SK-N-SH treated with all-trans-retinoic acid at 6 μM for 48 hours (cell line): Measurements from ENCODE around the gene BCAN.

Experiments used
- ARNTL ChIP-seq: fragments of 450-650 bp; formaldehyde crosslinking; IDR thresholded peaks from 2 replicates; pipeline ENCODE4 v1.5.0; 2020; ENCODE audit warnings: low read depth, mild to moderate bottlenecking, moderate library complexity, borderline replicate concordance
- CREB5 ChIP-seq: fragments of 250-450 bp; sonication (Bioruptor Pico); IDR thresholded peaks from 2 replicates; pipeline ENCODE4 v1.5.1; 2020; ENCODE audit warnings: low read depth, mild to moderate bottlenecking, moderate library complexity
- CSDC2 ChIP-seq: fragments of 250-450 bp; sonication (Bioruptor Pico); IDR thresholded peaks from 2 replicates; pipeline ENCODE4 v1.5.0; 2020; ENCODE audit warnings: mild to moderate bottlenecking, moderate library complexity
- ISL1 ChIP-seq: fragments of 250-450 bp; sonication (Bioruptor Pico); IDR thresholded peaks from 2 replicates; pipeline ENCODE4 v2.1.2; 2022; ENCODE audit warnings: mild to moderate bottlenecking, moderate library complexity
- PATZ1 ChIP-seq: fragments of 250-450 bp; sonication (Bioruptor Pico); IDR thresholded peaks from 2 replicates; pipeline ENCODE4 v1.8.0; 2020; ENCODE audit warnings: mild to moderate bottlenecking, moderate library complexity, borderline replicate concordance
- PPARA ChIP-seq: fragments of 250-450 bp; sonication (Bioruptor Pico); IDR thresholded peaks from 2 replicates; pipeline ENCODE4 v1.5.0; 2020; ENCODE audit warnings: mild to moderate bottlenecking, borderline replicate concordance
- RARB ChIP-seq: fragments of 250-450 bp; sonication (Bioruptor Pico); IDR thresholded peaks from 2 replicates; pipeline ENCODE4 v1.8.0; 2021; ENCODE audit warnings: mild to moderate bottlenecking, moderate library complexity
- TOX ChIP-seq: fragments of 250-450 bp; sonication (Bioruptor Pico); IDR thresholded peaks from 2 replicates; pipeline ENCODE4 v1.8.0; 2021; ENCODE audit warnings: mild to moderate bottlenecking, moderate library complexity, borderline replicate concordance
- TSHZ2 ChIP-seq: fragments of 250-450 bp; sonication (Bioruptor Pico); IDR thresholded peaks from 2 replicates; pipeline ENCODE4 v1.5.0; 2020; ENCODE audit warnings: mild to moderate bottlenecking, moderate library complexity
- ZC3H10 ChIP-seq: fragments of 250-450 bp; sonication (Bioruptor Pico); IDR thresholded peaks from 2 replicates; pipeline ENCODE4 v1.5.1; 2021; ENCODE audit warnings: mild to moderate bottlenecking, moderate library complexity
- ZFP3 ChIP-seq: fragments of 250-450 bp; sonication (Bioruptor Pico); IDR thresholded peaks from 2 replicates; pipeline ENCODE4 v1.5.0; 2020; ENCODE audit warnings: mild to moderate bottlenecking, moderate library complexity
- ZFP30 ChIP-seq: fragments of 450-650 bp; formaldehyde crosslinking; IDR thresholded peaks from 2 replicates; pipeline ENCODE4 v1.5.0; 2022; ENCODE audit warnings: mild to moderate bottlenecking, moderate library complexity
- ZNF70 ChIP-seq: fragments of 450-650 bp; formaldehyde crosslinking; IDR thresholded peaks from 2 replicates; pipeline ENCODE4 v1.5.0; 2020; ENCODE audit warnings: mild to moderate bottlenecking, moderate library complexity
- ZNF8 ChIP-seq: fragments of 450-650 bp; formaldehyde crosslinking; IDR thresholded peaks from 2 replicates; pipeline ENCODE4 v1.5.0; 2020; ENCODE audit warnings: mild to moderate bottlenecking, moderate library complexity

- no peak for TF ChIP-seq PATZ1 (CRISPR knock-in tag)
- no peak for TF ChIP-seq PPARA (CRISPR knock-in tag)
- TF ChIP-seq RARB (CRISPR knock-in tag) = no peak
- no peak for TF ChIP-seq ZC3H10 (CRISPR knock-in tag)
- no peak for TF ChIP-seq ZFP30 (CRISPR knock-in tag)
- TF ChIP-seq ARNTL = no peak
- no peak for TF ChIP-seq ZFP3
- no peak for TF ChIP-seq ZNF70 (CRISPR knock-in tag)
- TF ChIP-seq TSHZ2 = no peak
- no peak for TF ChIP-seq CSDC2 (CRISPR knock-in tag)
- no peak for TF ChIP-seq TOX (CRISPR knock-in tag)
- TF ChIP-seq CREB5 (CRISPR knock-in tag) = no peak
- no peak for TF ChIP-seq ZNF8 (CRISPR knock-in tag)
- no peak for TF ChIP-seq ISL1 (CRISPR knock-in tag)
Measured at GRCh38 chr1:156680056-156680455, 38.1 kb downstream of the BCAN start.
